Right lobe of liver (tissue), 6 donors: Measurements from ENCODE around the gene BOD1. TPM values are rescaled to one million over a fixed set of nuclear protein-coding genes. Genes with fewer than 3 reads are reported as not detected.

Source experiments
- ATAC-seq, 4 donors: fragments of 200-7000 bp; cut with Tn5 transposase; one replicate each; pipeline ENCODE4 v1.9.1; 2020; ENCODE audit warnings: mild to moderate bottlenecking in 4 of 4, moderate library complexity in 4 of 4
- DNase-seq, 3 donors: peaks; one replicate each; pipeline ENCODE4 v3.0.0-alpha.2; 2020
- H3K27ac ChIP-seq, 3 donors: fragments of 200-600 bp; one replicate each; pipeline ENCODE4 v1.8.0; 2022
- H3K27me3 ChIP-seq, 2 donors: fragments of 200-600 bp; one replicate each; pipeline ENCODE4 v1.8.0; 2022
- H3K36me3 ChIP-seq, 4 donors: fragments of 200-600 bp; sonication (generic) in 1 of 4; one replicate each; pipeline versions ENCODE4 v1.5.1 to v1.8.0; 2017 to 2022; ENCODE audit warnings: control low read depth in 1 of 4
- H3K4me1 ChIP-seq, 4 donors: fragments of 200-600 bp; sonication (generic) in 1 of 4; one replicate each; pipeline versions ENCODE4 v1.5.1 to v1.8.0; 2017 to 2022; ENCODE audit warnings: control low read depth in 1 of 4
- H3K4me3 ChIP-seq, 3 donors: fragments of 200-600 bp; one replicate each; pipeline ENCODE4 v1.8.0; 2022
- H3K9me3 ChIP-seq, 4 donors: fragments of 200-600 bp; sonication (generic) in 1 of 4; one replicate each; pipeline versions ENCODE4 v1.5.1 to v1.8.0; 2017 to 2022; ENCODE audit warnings: control low read depth in 1 of 4
- CTCF ChIP-seq, 4 donors: fragments of 200-600 bp in 3 of 4; fragments of 450-650 bp in 1 of 4; IDR thresholded peaks; one replicate each; pipeline versions ENCODE4 v1.5.1 to v1.8.0; 2016 to 2022; ENCODE audit warnings: antibody characterized with exemption in 4 of 4, mild to moderate bottlenecking in 2 of 4
- POLR2A ChIP-seq: fragments of 450-650 bp; IDR thresholded peaks from one replicate; pipeline ENCODE4 v1.6.1; 2017; ENCODE audit warnings: antibody characterized with exemption, mild to moderate bottlenecking
- WGBS: methylation state at CpG from one replicate; pipeline ENCODE4 v1.1.6; 2018; ENCODE audit warnings: low coverage, low lambda C conversion rate; ENCODE audit not compliant: insufficient coverage; ENCODE audit errors: missing lambda C conversion rate; 5-methylcytosine and 5-hydroxymethylcytosine counted together
- intact Hi-C, 2 donors: fragments of 100-400 bp; cut with DNase I; formaldehyde crosslinking; loops; one replicate each; pipeline versions ENCODE4 v1.11.2 to v1.14.1; 2022
- total RNA-seq, 6 experiments: library from RNA; depleted of rRNA in 2 of 6; stranded (reverse); fragments of >200 nt in 2 of 6; fragmentation: NEBNext Ultra II Directional in 3 of 6; extraction: Animal tissue kit (Norgen Biotek cat#: 25700) in 3 of 6; gene quantifications; one replicate each; pipeline versions ENCODE4 v1.1.0 to v1.2.4, GENCODE V29; 2016 to 2023
- donor health status: DM: no; HTN: yes; CAD: no.
- donor health status: DM: no; HTN: no; CAD: no.
- donor health status: DM: no; HTN: no; CAD: no.
- donor health status: DM: no; HTN: yes; CAD: no.
- donor health status: DM: no; HTN: yes; CAD: no.

BOD1 gene
- total RNA-seq, 6 experiments from 2014 or later, result 15.3 to 24.3 (median 19.2) TPM

DNA sequence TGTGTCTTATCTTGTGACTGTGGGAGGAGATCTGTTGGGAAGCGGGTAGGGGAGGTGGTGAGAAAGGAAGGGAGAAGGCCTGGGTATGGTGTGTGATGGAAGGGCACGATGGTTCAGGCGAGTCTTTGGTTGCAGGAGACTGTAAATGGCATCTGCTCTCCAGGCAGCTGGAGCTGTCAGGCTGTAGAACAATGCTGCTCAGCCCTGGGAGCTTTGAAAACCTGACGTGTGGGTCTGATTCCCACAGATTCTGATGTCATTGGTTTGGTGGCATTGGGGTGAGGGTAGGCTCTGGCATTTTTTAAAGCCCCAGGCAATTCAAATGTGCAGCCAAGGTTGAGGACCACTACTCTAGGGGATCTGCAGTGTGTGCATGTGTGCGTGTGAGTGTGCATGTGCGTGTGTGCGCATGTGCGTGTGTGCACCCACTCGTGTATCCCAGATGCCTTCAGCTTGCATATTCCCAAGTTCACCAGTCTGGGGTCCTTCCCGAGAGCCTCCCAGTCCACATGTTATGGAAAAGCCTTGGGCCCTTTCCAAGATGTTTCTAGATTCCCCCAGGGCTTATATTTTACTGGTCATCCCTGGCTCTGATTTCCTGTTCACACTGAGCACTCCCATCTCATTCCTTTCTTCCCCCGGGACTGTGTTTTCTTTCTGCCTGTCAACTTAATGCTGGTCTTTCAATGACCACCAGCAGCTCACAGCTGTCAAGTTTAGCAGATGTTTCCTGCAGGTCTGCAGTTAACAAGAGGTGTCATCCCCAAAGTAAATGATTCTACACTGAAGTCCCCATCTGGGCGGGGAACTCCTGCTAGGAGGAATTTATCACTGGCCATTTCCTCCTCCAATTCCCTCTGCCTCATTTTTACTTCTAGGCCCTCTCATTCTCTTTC lies 34.0 kb downstream of the BOD1 start:
- Histone ChIP-seq H3K4me1 (no peaks in the 10 kb centered on the region), H3K4me3 (no peak overlapping the region), H3K27ac (no peak overlapping the region), H3K9me3 (no peaks in the 10 kb centered on the region), H3K27me3 (no peaks in the 10 kb centered on the region), H3K36me3 (no peaks in the 10 kb centered on the region)
- no peak for TF ChIP-seq CTCF (IDR thresholded peaks at IDR 0.05)
- TF ChIP-seq POLR2A, result no peak
- DNase-seq (no peak), ATAC-seq (no peak)
- intact Hi-C loops, result no loop called here
- WGBS, result 66% methylated on average over 5 of the region's 12 CpGs

DNA sequence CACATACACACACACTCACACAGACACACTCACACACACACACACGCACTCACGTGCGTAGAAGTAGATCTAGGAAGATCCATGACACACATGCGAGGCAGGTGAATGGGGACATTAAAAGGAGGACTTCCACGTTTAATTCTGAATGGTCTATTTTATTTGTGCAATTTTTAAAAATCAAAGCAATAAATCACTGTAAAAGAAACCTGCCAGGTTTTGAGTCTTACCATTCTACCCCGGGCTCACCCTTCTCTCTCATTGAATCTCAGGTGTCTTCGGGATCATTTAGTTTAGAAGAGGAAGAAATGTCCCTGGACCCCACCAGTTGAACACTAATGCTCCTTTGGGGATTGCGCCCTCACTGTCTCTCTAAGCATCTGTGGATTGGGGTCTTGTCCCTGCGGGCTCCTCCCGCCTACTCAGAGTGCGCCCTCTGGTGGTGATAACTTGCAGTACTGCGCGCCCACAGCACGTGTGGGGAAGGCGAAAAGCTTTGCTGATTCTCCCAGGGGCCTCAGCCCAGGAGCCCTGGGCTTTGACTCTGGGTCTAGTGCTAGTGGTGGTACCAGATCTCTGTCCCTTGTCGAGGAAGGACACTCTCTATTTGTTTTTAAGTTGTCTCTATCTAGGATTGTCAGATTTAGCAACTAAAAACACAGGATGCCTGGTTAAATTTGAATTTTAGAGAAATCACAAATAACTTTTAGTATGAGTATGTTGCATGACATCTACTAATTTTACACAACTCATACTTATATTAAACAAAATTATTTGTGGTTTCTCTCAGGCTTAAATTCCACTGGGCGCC lies 34.8 kb downstream of the BOD1 start:
- intact Hi-C loops, result no loop called here
- Histone ChIP-seq H3K4me1 (no peaks in the 10 kb centered on the region), H3K27me3 (no peaks in the 10 kb centered on the region), H3K9me3 (no peaks in the 10 kb centered on the region), H3K4me3 (no peak overlapping the region), H3K36me3 (no peaks in the 10 kb centered on the region), H3K27ac (no peak overlapping the region)
- WGBS, result 52% methylated on average over 13 of the region's 17 CpGs
- ATAC-seq (peak in 2 of 4 donors; percentile 34 to 46), DNase-seq (no peak)
- TF ChIP-seq CTCF (IDR thresholded peaks at IDR 0.05) (peak; percentile 25 to 69 (median 54)), POLR2A (no peak)

GRCh38 chr5:173578947-173579615 lies 37.4 kb downstream of the BOD1 start:
- no peaks in the 10 kb centered on the region for H3K9me3 ChIP-seq
- intact Hi-C loops, result loop anchor here (5.0 to 10.0 kb wide), 2 partner anchors 282 to 284 kb away; no protein-coding TSS in a partner anchor
- TF ChIP-seq POLR2A (no peak), CTCF (IDR thresholded peaks at IDR 0.05) (no peak)
- H3K4me3 ChIP-seq, result no peak overlapping the region
- H3K36me3 ChIP-seq, result no peaks in the 10 kb centered on the region
- no peak overlapping the region for H3K27ac ChIP-seq
- 63% methylated on average over 2 of the region's 4 CpGs for WGBS
- DNase-seq (no peak), ATAC-seq (no peak)
- H3K4me1 ChIP-seq, result no peaks in the 10 kb centered on the region
- no peaks in the 10 kb centered on the region for H3K27me3 ChIP-seq

- 84% methylated on average over 3 of the region's 5 CpGs for WGBS
- Histone ChIP-seq H3K27ac (no peak overlapping the region), H3K9me3 (no peaks in the 10 kb centered on the region), H3K4me1 (no peaks in the 10 kb centered on the region), H3K4me3 (no peak overlapping the region), H3K27me3 (no peaks in the 10 kb centered on the region), H3K36me3 (no peaks in the 10 kb centered on the region)
- TF ChIP-seq CTCF (IDR thresholded peaks at IDR 0.05) (no peak), POLR2A (no peak)
- intact Hi-C loops, result loop anchor here (5.0 to 10.0 kb wide), 2 partner anchors 281 to 283 kb away; no protein-coding TSS in a partner anchor
- DNase-seq (peak in 1 of 3 donors; percentile 11), ATAC-seq (no peak)
Measured at GRCh38 chr5:173577817-173578216, 38.6 kb downstream of the BOD1 start.
